Prostate gland (tissue), 2 donors: ENCODE results near the gene STAT3.

Experiments used
- CTCF ChIP-seq, 4 experiments: fragments of 200-600 bp in 2 of 4; fragments of 450-650 bp in 2 of 4; sonication (generic) in 2 of 4; IDR thresholded peaks; 1 replicate in 3 of 4; 2 replicates in 1 of 4; pipeline ENCODE4 v1.5.1; 2016 to 2019; ENCODE audit warnings: antibody characterized with exemption in 4 of 4, mild to moderate bottlenecking in 2 of 4, moderate library complexity in 2 of 4
- POLR2A ChIP-seq: fragments of 450-650 bp; IDR thresholded peaks from one replicate; pipeline ENCODE4 v1.6.1; 2016; ENCODE audit warnings: antibody characterized with exemption, mild to moderate bottlenecking
- POLR2AphosphoS5 ChIP-seq: sonication (generic); formaldehyde crosslinking; IDR thresholded peaks from one replicate; pipeline ENCODE4 v1.6.1; 2017; ENCODE audit warnings: antibody characterized with exemption

DNA sequence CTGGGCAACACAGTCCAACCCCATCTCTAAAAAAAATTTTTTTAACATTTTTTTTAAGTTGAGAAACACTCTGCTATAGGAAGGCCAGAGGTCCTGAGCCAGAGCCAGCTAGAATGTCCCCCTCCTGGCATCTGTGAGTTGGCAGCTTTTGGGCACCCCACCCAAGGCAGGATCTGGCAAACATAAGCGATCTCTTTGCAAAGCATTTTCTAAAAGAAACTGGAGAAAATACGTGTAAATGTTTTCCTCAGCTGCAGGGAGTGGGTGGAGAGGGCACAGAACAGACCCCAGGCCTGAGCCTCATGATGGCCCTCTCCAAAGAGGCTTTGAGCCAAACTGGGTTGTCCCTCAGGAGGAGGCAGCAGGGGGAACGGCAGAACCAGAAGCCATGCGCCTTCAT is 23.1 kb upstream of the STAT3 start:
- TF ChIP-seq CTCF (IDR thresholded peaks at IDR 0.05), result no peak
- no peak for TF ChIP-seq POLR2A
- TF ChIP-seq POLR2AphosphoS5, result no peak
